Measurements from ENCODE around the gene SELENOO. TPM values are rescaled to one million over a fixed set of nuclear protein-coding genes. Genes with fewer than 3 reads are reported as not detected.

The SELENOO gene
- total and polyA plus RNA-seq, 2 experiments from 2014 or later, result 29.8 to 54.5 TPM

- no peak for DNase-seq (ENCODE audit: low read depth in 1 of 2, low spot score in 1 of 2)
- Histone ChIP-seq H3K9me3 (ENCODE audit: low read depth) (no peaks in the 10 kb centered on the region), H3K27ac (no peak overlapping the region), H3K27me3 (peaks cover 6% of the 10 kb centered on the region), H3K4me3 (peak overlapping the region; percentile 50), H3K4me1 (ENCODE audit: low read depth) (no peaks in the 10 kb centered on the region), H3K36me3 (no peaks in the 10 kb centered on the region)
- TF ChIP-seq CTCF (IDR thresholded peaks at IDR 0.05; ENCODE audit: low read depth, low read length), result no peak
These were observed 59.6 kb downstream of the SELENOO start for GRCh38 chr22:50260434-50260800.

- H3K4me3 ChIP-seq, result peak overlapping the region; percentile 50
- no peaks in the 10 kb centered on the region for H3K4me1 ChIP-seq (ENCODE audit: low read depth)
- H3K9me3 ChIP-seq (ENCODE audit: low read depth), result no peaks in the 10 kb centered on the region
- H3K27me3 ChIP-seq, result peaks cover 11% of the 10 kb centered on the region
- H3K27ac ChIP-seq, result no peak overlapping the region
- H3K36me3 ChIP-seq, result no peaks in the 10 kb centered on the region
- no peak for TF ChIP-seq CTCF (IDR thresholded peaks at IDR 0.05; ENCODE audit: low read depth, low read length)
- DNase-seq (ENCODE audit: low read depth in 1 of 2, low spot score in 1 of 2), result peak; percentile 75 to 76
These were observed 60.2 kb downstream of the SELENOO start for GRCh38 chr22:50260801-50261614.

- Histone ChIP-seq H3K9me3 (ENCODE audit: low read depth) (no peaks in the 10 kb centered on the region), H3K4me1 (ENCODE audit: low read depth) (no peaks in the 10 kb centered on the region), H3K27ac (no peak within 1 kb of the TSS), H3K4me3 (peak within 1 kb of the TSS; percentile 50), H3K27me3 (peaks cover 20% of the 10 kb centered on the region), H3K36me3 (no peaks in the 10 kb centered on the region)
- DNase-seq (ENCODE audit: low read depth in 1 of 2, low spot score in 1 of 2), result peak; percentile 68 to 82
- TF ChIP-seq CTCF (IDR thresholded peaks at IDR 0.05; ENCODE audit: low read depth, low read length), result no peak
These were observed 61.0 kb downstream of the SELENOO start, which contains the start of gene MAPK12 for GRCh38 chr22:50261615-50262459. Gene MAPK12, minus strand, starts transcription at chr22:50261683. Its CDS starts 174 bp downstream, at chr22:50261509.

- no peak overlapping the region for H3K4me3 ChIP-seq
- no peak for TF ChIP-seq CTCF (IDR thresholded peaks at IDR 0.05; ENCODE audit: low read depth, low read length)
- peaks cover 26% of the 10 kb centered on the region for H3K27me3 ChIP-seq
- H3K36me3 ChIP-seq, result no peaks in the 10 kb centered on the region
- H3K9me3 ChIP-seq (ENCODE audit: low read depth), result no peaks in the 10 kb centered on the region
- H3K4me1 ChIP-seq (ENCODE audit: low read depth), result no peaks in the 10 kb centered on the region
- no peak overlapping the region for H3K27ac ChIP-seq
- no peak for DNase-seq (ENCODE audit: low read depth in 1 of 2, low spot score in 1 of 2)
These were observed 61.7 kb downstream of the SELENOO start for GRCh38 chr22:50262460-50262911.

GRCh38 chr22:50262973-50263617 lies 62.3 kb downstream of the SELENOO start:
- Histone ChIP-seq H3K27me3 (peaks cover 32% of the 10 kb centered on the region), H3K9me3 (ENCODE audit: low read depth) (no peaks in the 10 kb centered on the region), H3K4me1 (ENCODE audit: low read depth) (no peaks in the 10 kb centered on the region), H3K36me3 (no peaks in the 10 kb centered on the region), H3K27ac (no peak overlapping the region), H3K4me3 (no peak overlapping the region)
- no peak for TF ChIP-seq CTCF (IDR thresholded peaks at IDR 0.05; ENCODE audit: low read depth, low read length)
- DNase-seq (ENCODE audit: low read depth in 1 of 2, low spot score in 1 of 2), result no peak
